NCI-H2227 treated with DMSO at 0.1 percent for 48 hours (cell line): ENCODE results near the gene SLC22A8.
"Not testable (repeated sequence)": the region's sequence is repeated elsewhere in the genome, so short reads cannot be mapped to it uniquely, and the experiment has no call there.

Experiments
- DNase-seq: peaks from one replicate; lab custom pipeline; 2025; lab: John Stamatoyannopoulos, UW

The SLC22A8 gene

GRCh38 chr11:63015521-63016215 lies at the start of gene SLC22A8:
Gene SLC22A8, minus strand, starts transcription at chr11:63015841. Its CDS starts 883 bp downstream, at chr11:63014958.
- DNase-seq = no peak

- not testable (repeated sequence) for DNase-seq
Measured at GRCh38 chr11:63046203-63046602, 30.6 kb upstream of the SLC22A8 start.

- DNase-seq = no peak
Measured at GRCh38 chr11:63042596-63042995, 27.0 kb upstream of the SLC22A8 start.

- DNase-seq = no peak
Measured at GRCh38 chr11:63032457-63032856, 16.8 kb upstream of the SLC22A8 start.

- peak; percentile 78 for DNase-seq
Measured at GRCh38 chr11:63023841-63024648, 8.4 kb upstream of the SLC22A8 start.

- no peak for DNase-seq
Measured at GRCh38 chr11:63023222-63023814, 7.7 kb upstream of the SLC22A8 start.

GRCh38 chr11:63022441-63022840 lies 6.8 kb upstream of the SLC22A8 start:
- DNase-seq = no peak

- DNase-seq = no peak
Measured at GRCh38 chr11:63020671-63021291, 5.1 kb upstream of the SLC22A8 start.

GRCh38 chr11:63019506-63019905 lies 3.9 kb upstream of the SLC22A8 start:
- no peak for DNase-seq

- DNase-seq = peak; percentile 24
Measured at GRCh38 chr11:63017306-63017974, 1.8 kb upstream of the SLC22A8 start.

- DNase-seq = no peak
Measured at GRCh38 chr11:63014408-63015055, 1.1 kb downstream of the SLC22A8 start.

- no peak for DNase-seq
Measured at GRCh38 chr11:63012839-63013238, 2.8 kb downstream of the SLC22A8 start.

- no peak for DNase-seq
Measured at GRCh38 chr11:63012430-63012829, 3.2 kb downstream of the SLC22A8 start.

GRCh38 chr11:63010934-63011439 lies 4.7 kb downstream of the SLC22A8 start:
- DNase-seq = no peak

- no peak for DNase-seq
Measured at GRCh38 chr11:63007920-63008319, 7.7 kb downstream of the SLC22A8 start.

GRCh38 chr11:63001456-63001855 lies 14.2 kb downstream of the SLC22A8 start:
- DNase-seq = no peak

GRCh38 chr11:62999649-63000048 lies 16.0 kb downstream of the SLC22A8 start:
- DNase-seq = no peak

GRCh38 chr11:62999156-62999555 lies 16.5 kb downstream of the SLC22A8 start:
- no peak for DNase-seq

- no peak for DNase-seq
Measured at GRCh38 chr11:62996271-62996670, 19.4 kb downstream of the SLC22A8 start.

GRCh38 chr11:62994775-62995174 lies 20.9 kb downstream of the SLC22A8 start:
- DNase-seq = no peak

- DNase-seq = no peak
Measured at GRCh38 chr11:62988276-62988675, 27.4 kb downstream of the SLC22A8 start.
